ENCODE data around the gene C1orf226.

- TF ChIP-seq CTCF (IDR thresholded peaks at IDR 0.05) (no peak), POLR2A (IDR thresholded peaks at IDR 0.05) (no peak)
Observed at GRCh38 chr1:162397039-162397448, 15.5 kb downstream of the C1orf226 start.

All from uterus (tissue), 2 donors.